ENCODE measurements around the gene TDP2.
"Not testable (repeated sequence)": the region's sequence is repeated elsewhere in the genome, so short reads cannot be mapped to it uniquely, and the experiment has no call there.

TDP2 gene

DNA sequence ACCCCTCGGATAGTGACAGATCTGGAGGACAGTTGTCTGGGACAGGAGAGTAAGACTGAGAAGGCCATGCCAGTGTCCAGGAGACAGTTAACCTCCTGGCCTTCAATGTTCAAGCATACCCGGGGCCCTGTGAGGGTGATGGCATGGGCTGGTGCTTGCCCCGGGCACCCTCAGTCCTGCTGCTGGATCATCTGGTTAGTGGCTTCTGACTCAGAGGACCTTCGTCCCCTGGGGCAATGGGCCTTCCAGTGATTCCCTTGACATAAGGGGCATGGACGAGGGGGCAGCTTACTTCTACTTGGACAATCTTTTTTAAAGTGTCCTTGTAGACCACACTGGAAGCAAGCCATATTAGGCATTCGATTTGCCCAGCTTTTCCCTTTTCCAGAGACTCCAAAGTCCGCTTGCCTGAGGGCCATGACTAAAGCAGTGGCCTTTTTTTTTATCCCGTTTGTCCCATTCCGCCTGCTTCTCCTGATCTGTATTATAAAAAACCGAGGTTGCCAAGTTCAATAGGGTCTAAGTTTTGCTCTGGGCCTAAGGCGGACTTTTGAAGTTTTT, 12.2 kb upstream of the TDP2 start:
- not testable (repeated sequence) for H3K4me1 ChIP-seq (ENCODE audit: insufficient read depth, low read length); H3K9me3 ChIP-seq (ENCODE audit: insufficient read depth, low read depth, low read length); H3K9ac ChIP-seq (ENCODE audit: low read depth, low read length); H3K27me3 ChIP-seq (ENCODE audit: insufficient read depth, low read length); H3K27ac ChIP-seq (ENCODE audit: low read depth, low read length); H3K4me3 ChIP-seq (ENCODE audit: low read length); H3K36me3 ChIP-seq (ENCODE audit: insufficient read depth, low read length)
- 95% methylated on average over 10 of the region's 11 CpGs for WGBS

DNA sequence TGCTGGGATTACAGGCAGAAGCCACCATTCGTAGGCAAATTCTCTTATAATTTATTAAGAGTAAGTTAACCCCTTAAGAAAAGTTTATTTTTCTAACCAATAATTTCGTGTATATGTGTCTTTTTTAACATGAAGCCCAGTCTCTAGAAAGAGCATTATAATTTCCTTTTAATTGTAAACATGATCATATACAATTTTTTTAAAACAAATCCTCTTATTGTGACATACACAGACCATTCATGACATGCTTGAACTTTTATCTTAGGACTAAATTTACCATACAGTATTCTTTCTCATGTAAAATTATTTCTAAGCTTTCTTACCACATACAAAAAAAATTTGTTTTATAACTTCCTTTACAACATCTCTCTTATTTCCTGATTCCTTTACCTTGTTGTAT, 6.9 kb upstream of the TDP2 start:
- Histone ChIP-seq H3K9me3 (ENCODE audit: insufficient read depth, low read depth, low read length) (peaks cover 46% of the 10 kb centered on the region), H3K27ac (ENCODE audit: low read depth, low read length) (no peak overlapping the region), H3K4me1 (ENCODE audit: insufficient read depth, low read length) (no peaks in the 10 kb centered on the region), H3K4me3 (ENCODE audit: low read length) (no peak overlapping the region), H3K27me3 (ENCODE audit: insufficient read depth, low read length) (no peaks in the 10 kb centered on the region), H3K9ac (ENCODE audit: low read depth, low read length) (no peak overlapping the region), H3K36me3 (ENCODE audit: insufficient read depth, low read length) (peaks cover 29% of the 10 kb centered on the region)
- WGBS: no CpG with 5 or more reads among the region's 2 CpGs

DNA sequence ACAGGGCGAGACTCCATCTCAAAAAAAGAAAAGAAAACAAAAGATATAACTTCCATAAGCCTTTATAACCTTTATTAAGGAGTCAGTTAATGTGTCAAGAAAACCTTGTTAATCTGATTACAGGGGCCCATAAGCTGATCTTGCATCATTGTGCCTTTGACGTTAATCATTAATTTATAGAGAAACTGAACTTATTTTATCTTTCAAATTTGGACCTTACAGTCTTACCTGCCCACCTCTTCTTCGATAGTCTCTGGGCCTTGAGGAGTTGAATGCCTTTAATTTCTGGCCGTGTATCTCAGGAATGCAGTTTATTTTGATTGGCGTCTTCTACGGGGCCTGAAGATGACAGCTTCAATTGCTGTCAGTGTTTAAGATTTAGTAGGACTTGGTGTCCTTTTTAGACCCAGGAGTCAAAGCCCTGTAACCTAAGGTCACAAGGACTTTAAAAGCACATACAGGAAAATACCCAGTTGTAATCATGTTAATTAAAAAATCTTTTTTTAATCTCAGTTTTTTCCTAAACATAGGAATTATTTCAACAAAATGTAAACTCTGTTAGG, 6.0 kb upstream of the TDP2 start:
- Histone ChIP-seq H3K4me3 (ENCODE audit: low read length) (no peak overlapping the region), H3K4me1 (ENCODE audit: insufficient read depth, low read length) (no peaks in the 10 kb centered on the region), H3K27ac (ENCODE audit: low read depth, low read length) (no peak overlapping the region), H3K9ac (ENCODE audit: low read depth, low read length) (no peak overlapping the region), H3K9me3 (ENCODE audit: insufficient read depth, low read depth, low read length) (peaks cover 46% of the 10 kb centered on the region), H3K36me3 (ENCODE audit: insufficient read depth, low read length) (peaks cover 29% of the 10 kb centered on the region), H3K27me3 (ENCODE audit: insufficient read depth, low read length) (no peaks in the 10 kb centered on the region)
- WGBS: 83% methylated on average over 5 of the region's 6 CpGs

DNA sequence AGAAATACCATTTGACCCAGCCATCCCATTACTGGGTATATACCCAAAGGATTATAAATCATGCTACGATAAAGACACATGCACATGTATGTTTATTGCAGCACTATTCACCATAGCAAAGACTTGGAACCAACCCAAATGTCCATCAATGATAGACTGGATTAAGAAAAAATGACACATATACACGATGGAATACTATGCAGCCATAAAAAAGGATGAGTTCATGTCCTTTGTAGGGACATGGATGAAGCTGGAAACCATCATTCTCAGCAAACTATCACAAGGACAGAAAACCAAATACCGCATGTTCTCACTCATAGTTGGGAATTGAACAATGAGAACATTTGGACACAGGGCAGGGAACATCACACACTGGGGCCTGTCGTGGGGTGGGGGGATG, 4.4 kb upstream of the TDP2 start:
- WGBS: 96% methylated on average over 2 of the region's 4 CpGs

DNA sequence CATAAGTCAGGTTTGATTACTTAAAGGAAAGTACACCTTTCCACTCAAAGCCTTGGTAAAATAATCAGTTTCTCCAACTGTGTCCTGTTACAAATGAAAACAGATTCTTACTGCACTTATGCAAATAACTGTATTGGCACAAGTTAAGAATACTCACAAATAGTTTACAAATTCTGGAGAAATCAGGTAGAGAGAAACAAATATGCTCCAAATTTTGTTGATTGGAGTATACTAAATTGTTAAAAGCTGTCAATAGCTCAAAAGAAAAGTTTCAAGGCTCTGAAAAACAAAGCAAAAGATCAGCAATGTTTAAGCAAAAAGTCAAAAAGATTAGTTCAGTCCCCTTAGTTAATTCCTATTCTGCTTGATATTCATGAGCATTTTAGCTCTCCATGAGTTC, 3.8 kb upstream of the TDP2 start:
- H3K27ac ChIP-seq (ENCODE audit: low read depth, low read length); H3K4me3 ChIP-seq (ENCODE audit: low read length); H3K9ac ChIP-seq (ENCODE audit: low read depth, low read length); H3K27me3 ChIP-seq (ENCODE audit: insufficient read depth, low read length); H3K4me1 ChIP-seq (ENCODE audit: insufficient read depth, low read length): not testable (repeated sequence)
- peaks cover 46% of the 10 kb centered on the region for H3K9me3 ChIP-seq (ENCODE audit: insufficient read depth, low read depth, low read length)
- peaks cover 29% of the 10 kb centered on the region for H3K36me3 ChIP-seq (ENCODE audit: insufficient read depth, low read length)

More for the DNA sequence above, 4.4 kb upstream of the TDP2 start:
- peaks cover 46% of the 10 kb centered on the region for H3K9me3 ChIP-seq (ENCODE audit: insufficient read depth, low read depth, low read length)
- not testable (repeated sequence) for H3K9ac ChIP-seq (ENCODE audit: low read depth, low read length); H3K4me1 ChIP-seq (ENCODE audit: insufficient read depth, low read length); H3K27ac ChIP-seq (ENCODE audit: low read depth, low read length); H3K4me3 ChIP-seq (ENCODE audit: low read length); H3K27me3 ChIP-seq (ENCODE audit: insufficient read depth, low read length)
- H3K36me3 ChIP-seq (ENCODE audit: insufficient read depth, low read length): peaks cover 29% of the 10 kb centered on the region

DNA sequence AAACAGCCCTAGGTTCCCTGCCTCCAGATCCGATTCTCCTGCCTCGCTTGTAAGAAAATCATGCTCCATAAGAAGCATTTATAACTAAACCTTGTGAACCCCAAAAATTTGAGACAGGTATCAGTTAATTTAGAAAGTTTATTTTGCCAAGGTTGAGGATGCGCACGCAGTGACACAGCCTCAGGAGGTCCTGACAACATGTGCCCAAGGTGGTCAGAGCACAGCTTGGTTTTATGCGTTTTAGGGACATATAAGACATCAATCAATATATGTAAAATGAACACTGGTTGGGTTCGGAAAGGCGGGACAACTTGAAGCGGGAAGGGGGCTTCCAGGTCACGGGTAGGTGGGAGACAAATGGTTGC, 2.3 kb upstream of the TDP2 start:
- Histone ChIP-seq H3K27me3 (ENCODE audit: insufficient read depth, low read length) (no peaks in the 10 kb centered on the region), H3K27ac (ENCODE audit: low read depth, low read length) (no peak overlapping the region), H3K9me3 (ENCODE audit: insufficient read depth, low read depth, low read length) (peaks cover 41% of the 10 kb centered on the region), H3K4me1 (ENCODE audit: insufficient read depth, low read length) (peaks cover 7% of the 10 kb centered on the region; the same call in 1 of the 2 replicates), H3K36me3 (ENCODE audit: insufficient read depth, low read length) (peaks cover 36% of the 10 kb centered on the region), H3K9ac (ENCODE audit: low read depth, low read length) (no peak overlapping the region), H3K4me3 (ENCODE audit: low read length) (no peak overlapping the region)
- 94% methylated on average over 9 of the region's 9 CpGs for WGBS

DNA sequence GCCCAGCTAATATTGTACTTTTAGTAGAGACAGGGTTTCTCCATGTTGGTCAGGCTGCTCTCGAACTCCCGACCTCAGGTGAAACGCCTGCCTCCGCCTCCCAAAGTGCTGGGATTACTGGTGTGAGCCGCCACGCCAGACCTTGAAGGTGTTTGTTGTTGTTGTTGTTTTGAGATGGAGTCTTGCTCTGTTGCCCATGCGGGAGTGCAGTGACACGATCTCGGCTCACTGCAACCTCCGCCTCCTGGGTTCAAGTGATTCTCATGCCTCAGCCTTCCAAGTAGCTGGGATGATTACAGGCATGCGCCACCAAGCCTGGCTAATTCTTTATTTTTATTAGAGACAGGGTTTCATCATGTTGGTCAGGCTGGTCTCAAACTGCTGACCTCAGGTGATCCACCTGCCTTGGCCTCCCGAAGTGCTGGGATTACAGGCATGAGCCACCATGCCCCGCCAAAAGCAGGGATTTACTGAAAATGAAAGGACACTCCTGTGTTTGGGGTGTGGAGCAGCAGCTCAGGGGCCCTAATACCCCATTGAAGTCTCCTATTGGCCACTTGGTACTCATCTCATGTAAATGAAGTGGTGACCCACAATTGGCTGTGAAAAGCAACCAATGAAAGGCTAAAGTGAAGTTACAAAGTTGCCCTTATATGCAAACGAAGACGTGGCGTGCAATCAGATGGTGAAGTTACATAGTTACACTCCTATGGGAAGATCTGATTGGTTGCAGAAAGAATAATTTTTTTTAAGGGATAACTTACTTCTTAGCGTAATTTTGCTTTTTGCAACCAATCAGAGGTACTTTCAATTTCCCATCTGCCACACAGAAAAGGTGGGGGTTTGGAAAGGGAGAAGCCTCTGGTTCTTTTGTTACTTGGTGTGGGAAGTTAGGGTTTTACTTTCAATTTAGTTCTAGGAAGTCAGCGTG, 1.6 kb upstream of the TDP2 start:
- peak overlapping the region; percentile 99 for H3K4me3 ChIP-seq (ENCODE audit: low read length)
- peaks cover 40% of the 10 kb centered on the region for H3K36me3 ChIP-seq (ENCODE audit: insufficient read depth, low read length)
- H3K9ac ChIP-seq (ENCODE audit: low read depth, low read length); H3K27me3 ChIP-seq (ENCODE audit: insufficient read depth, low read length); H3K27ac ChIP-seq (ENCODE audit: low read depth, low read length); H3K4me1 ChIP-seq (ENCODE audit: insufficient read depth, low read length): not testable (repeated sequence)
- peaks cover 34% of the 10 kb centered on the region for H3K9me3 ChIP-seq (ENCODE audit: insufficient read depth, low read depth, low read length)
- WGBS: 95% methylated on average over 17 of the region's 18 CpGs

DNA sequence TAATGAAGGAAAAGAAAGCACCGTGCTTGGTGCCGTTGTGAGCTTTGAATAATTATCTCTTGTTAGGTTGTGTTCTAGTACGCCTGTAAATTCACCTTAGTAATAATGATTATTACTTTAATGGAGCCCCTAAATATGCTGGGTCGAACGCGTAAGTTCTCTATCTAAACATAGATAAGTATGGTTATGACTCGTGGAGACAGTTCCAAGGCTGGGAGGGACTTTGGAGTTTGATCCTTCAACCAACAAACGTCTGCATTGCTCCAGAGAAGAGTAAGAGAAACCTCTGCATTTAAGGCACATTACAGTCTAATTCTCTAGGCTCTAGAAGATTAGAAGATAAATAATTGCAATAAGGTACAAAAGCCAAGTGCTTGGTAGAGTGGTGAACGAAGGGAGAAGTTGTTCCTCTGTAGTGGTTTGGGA, 692 bp upstream of the TDP2 start:
- 35% methylated on average over 8 of the region's 9 CpGs for WGBS
- Histone ChIP-seq H3K27me3 (ENCODE audit: insufficient read depth, low read length) (no peaks in the 10 kb centered on the region), H3K27ac (ENCODE audit: low read depth, low read length) (peak overlapping the region; percentile 94), H3K36me3 (ENCODE audit: insufficient read depth, low read length) (peaks cover 49% of the 10 kb centered on the region), H3K9me3 (ENCODE audit: insufficient read depth, low read depth, low read length) (peaks cover 26% of the 10 kb centered on the region), H3K9ac (ENCODE audit: low read depth, low read length) (peak overlapping the region; percentile 96), H3K4me1 (ENCODE audit: insufficient read depth, low read length) (peaks cover 7% of the 10 kb centered on the region; the same call in 1 of the 2 replicates), H3K4me3 (ENCODE audit: low read length) (peak overlapping the region; percentile 99)

DNA sequence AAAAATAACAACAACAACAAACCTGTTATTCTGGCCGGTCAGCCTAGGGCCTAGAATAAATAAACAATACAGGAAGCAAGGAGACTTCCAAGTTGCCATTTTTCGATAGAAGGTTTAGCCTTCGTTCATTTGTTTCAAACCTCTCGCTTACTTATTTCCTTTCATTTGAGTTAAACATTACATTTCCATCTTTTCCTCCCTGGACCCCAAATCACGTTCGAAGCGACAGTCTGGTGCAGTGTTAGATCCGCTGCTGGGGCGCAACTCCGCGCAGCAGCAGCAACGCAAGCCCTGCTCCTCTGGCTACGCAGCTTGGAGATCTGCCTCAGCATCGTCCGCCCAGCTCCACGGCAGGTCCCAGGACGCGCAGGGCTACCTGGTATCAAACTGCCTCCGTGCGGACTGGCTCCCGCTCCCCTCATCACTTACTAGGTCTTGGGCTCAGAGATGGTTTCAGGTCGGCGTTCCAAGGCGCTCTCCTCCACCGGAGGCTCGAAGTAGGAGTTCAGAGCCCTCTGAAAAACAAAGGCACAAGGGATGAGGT, 530 bp downstream of the TDP2 start:
- H3K27me3 ChIP-seq (ENCODE audit: insufficient read depth, low read length): no peaks in the 10 kb centered on the region
- peak overlapping the region; percentile 99 for H3K4me3 ChIP-seq (ENCODE audit: low read length)
- WGBS: 2% methylated on average over 26 of the region's 26 CpGs
- peaks cover 55% of the 10 kb centered on the region for H3K36me3 ChIP-seq (ENCODE audit: insufficient read depth, low read length)
- peak overlapping the region; percentile 96 for H3K9ac ChIP-seq (ENCODE audit: low read depth, low read length)
- H3K9me3 ChIP-seq (ENCODE audit: insufficient read depth, low read depth, low read length): peaks cover 18% of the 10 kb centered on the region
- peak overlapping the region; percentile 94 for H3K27ac ChIP-seq (ENCODE audit: low read depth, low read length)
- peaks cover 7% of the 10 kb centered on the region; the same call in 1 of the 2 replicates for H3K4me1 ChIP-seq (ENCODE audit: insufficient read depth, low read length)

DNA sequence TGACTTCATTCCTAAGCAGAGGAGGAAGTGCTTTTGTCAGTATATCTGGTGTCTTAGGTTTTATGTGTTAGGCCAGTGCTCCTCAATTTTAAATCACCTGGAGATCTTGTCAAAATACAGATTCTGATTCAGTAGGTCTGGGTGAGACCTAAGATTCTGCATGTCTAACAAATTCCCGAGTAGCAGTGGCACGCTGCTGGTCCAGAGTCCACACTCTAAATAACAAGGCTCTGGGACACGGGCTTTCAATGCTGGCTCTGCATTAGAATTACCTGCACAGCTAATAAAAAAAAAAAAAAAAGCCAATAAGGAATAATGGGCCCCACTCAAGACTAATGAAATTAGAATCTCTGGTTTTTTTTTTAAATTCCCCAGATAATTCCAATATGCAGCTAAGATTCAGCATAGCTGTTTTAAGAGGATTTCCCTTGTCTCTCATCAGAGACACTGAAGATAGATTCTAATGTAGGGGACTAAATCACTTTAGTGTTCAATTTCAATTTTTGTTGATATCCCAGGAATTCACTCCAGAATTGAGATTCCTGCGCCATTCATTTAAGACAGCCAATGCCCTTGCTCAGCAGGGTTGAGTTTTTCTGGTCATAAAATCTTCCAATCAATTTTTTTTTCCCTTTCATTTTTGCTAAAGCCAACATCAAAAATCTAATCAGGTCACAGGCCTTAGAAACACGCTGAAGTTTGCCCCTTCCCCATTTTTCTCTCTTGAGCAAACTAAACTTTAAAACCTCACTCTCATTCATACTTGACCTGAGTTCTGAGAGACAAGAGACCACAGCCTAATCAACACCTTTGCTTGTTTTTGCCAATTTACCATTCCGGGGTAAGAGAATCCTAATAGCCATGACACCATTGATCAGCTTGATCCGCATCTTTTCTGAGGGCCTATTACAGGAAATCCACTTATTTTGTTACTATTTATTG, 2.4 kb downstream of the TDP2 start:
- peak overlapping the region; percentile 99 for H3K4me3 ChIP-seq (ENCODE audit: low read length)
- H3K4me1 ChIP-seq (ENCODE audit: insufficient read depth, low read length): peaks cover 14% of the 10 kb centered on the region
- H3K36me3 ChIP-seq (ENCODE audit: insufficient read depth, low read length): peaks cover 51% of the 10 kb centered on the region
- H3K9me3 ChIP-seq (ENCODE audit: insufficient read depth, low read depth, low read length): peaks cover 2% of the 10 kb centered on the region; the same call in 1 of the 2 replicates
- WGBS: 95% methylated on average over 7 of the region's 7 CpGs
- H3K27ac ChIP-seq (ENCODE audit: low read depth, low read length): no peak overlapping the region
- no peaks in the 10 kb centered on the region for H3K27me3 ChIP-seq (ENCODE audit: insufficient read depth, low read length)
- H3K9ac ChIP-seq (ENCODE audit: low read depth, low read length): no peak overlapping the region

Data from HUES64 (cell line).